Left hindlimb (tissue), 1 donor: ENCODE results near the gene IFT25.
"Not testable (repeated sequence)": the region's sequence is repeated elsewhere in the genome, so short reads cannot be mapped to it uniquely, and the experiment has no call there.

ENCODE experiments used
- DNase-seq: peaks from one replicate; pipeline ENCODE4 v3.0.0-alpha.2; 2018

IFT25 gene

GRCh38 chr1:53883600-53883999 lies 61.9 kb downstream of the IFT25 start:
- not testable (repeated sequence) for DNase-seq

- DNase-seq = not testable (repeated sequence)
Observed at GRCh38 chr1:53881853-53882252, 63.6 kb downstream of the IFT25 start.

- no peak for DNase-seq
Observed at GRCh38 chr1:53878492-53879105, 66.9 kb downstream of the IFT25 start.

- not testable (repeated sequence) for DNase-seq
Observed at GRCh38 chr1:53875150-53875549, 70.3 kb downstream of the IFT25 start.

GRCh38 chr1:53871773-53872484 lies 73.6 kb downstream of the IFT25 start:
- no peak for DNase-seq
